ENCODE measurements around the gene CHST11.

Gene CHST11

DNA sequence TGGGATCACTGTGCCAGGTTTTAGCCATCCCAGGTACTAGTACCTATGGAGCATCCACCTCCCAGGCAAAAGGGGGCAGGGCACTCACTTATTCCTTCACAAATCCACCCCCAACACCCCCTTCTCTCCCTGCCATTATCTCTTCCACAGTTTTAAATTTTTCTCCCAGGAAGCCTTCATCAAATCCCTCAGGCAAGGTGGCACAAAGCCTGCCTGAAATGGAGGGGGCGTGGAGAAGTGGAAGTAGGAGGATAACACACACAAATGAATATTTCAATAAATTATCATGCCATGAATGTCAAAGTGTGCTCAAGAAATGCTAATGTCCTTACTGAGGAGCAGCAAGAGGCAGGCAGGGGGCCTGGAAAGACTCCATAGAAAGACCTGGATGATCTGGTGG lies 4.7 kb upstream of the CHST11 start:
- no peaks in the 10 kb centered on the region for H3K36me3 ChIP-seq (ENCODE audit: insufficient read depth, low read length)
- no peak overlapping the region for H3K27ac ChIP-seq
- peak; percentile 16 for DNase-seq (ENCODE audit: low read depth, low spot score)
- no peaks in the 10 kb centered on the region for H3K9me3 ChIP-seq (ENCODE audit: low read depth, low read length)
- H3K9ac ChIP-seq (ENCODE audit: insufficient read length) = no peak overlapping the region
- TF ChIP-seq FOXP2 (optimal IDR thresholded peaks at IDR 0.05; ENCODE audit: control extremely low read depth, extremely low read length, insufficient read depth) = no peak
- no peak overlapping the region for H3K4me3 ChIP-seq

DNA sequence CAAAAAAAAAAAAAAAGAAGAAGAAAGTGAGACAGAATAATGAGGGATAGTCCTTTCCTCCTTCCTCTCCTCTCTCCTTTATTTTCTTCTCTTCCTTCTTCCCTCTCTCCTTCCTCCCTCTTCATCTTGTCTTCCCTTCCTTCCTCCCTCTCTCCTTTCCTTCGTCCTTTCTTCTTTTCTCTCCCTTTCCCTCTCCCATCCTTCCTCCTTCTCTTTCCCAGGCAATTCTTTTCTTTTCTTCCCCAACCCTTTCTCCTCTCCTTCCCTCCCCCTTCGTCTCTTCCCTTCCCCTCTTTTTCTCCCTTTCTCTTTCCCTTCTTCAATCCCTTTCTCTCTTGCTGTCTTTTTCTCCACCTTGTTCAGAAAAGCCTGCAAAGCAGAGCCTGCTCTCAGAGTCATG lies 3.6 kb upstream of the CHST11 start:
- no peak overlapping the region for H3K27ac ChIP-seq

DNA sequence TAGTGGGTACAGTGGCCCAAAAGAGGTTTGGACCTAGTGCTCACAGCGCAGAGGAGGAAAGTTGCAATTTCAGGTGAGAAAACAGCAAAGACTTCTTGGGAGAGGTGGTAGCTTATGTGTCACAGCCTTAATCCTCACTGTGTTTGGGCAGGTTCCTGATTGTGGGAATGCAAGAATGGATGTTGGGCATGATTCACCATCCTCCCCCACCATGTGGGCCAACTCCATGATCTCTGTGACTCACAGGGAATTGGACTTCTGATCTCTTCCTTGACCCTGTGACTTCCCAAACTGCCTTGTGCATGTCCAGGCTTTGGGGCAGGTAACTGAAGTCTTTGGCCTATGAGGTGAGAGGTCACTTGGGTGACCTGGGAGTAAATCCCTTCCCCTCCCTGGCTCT lies 1.8 kb upstream of the CHST11 start:
- Histone ChIP-seq H3K4me3 (no peak overlapping the region), H3K9ac (ENCODE audit: insufficient read length) (no peak overlapping the region), H3K27ac (no peak overlapping the region), H3K9me3 (ENCODE audit: low read depth, low read length) (no peaks in the 10 kb centered on the region), H3K36me3 (ENCODE audit: insufficient read depth, low read length) (no peaks in the 10 kb centered on the region)
- TF ChIP-seq POLR2AphosphoS5 (IDR thresholded peaks at IDR 0.05; ENCODE audit: borderline replicate concordance, low read depth, low read length) (no peak), EZH2 (IDR thresholded peaks at IDR 0.05) (no peak), FOXP2 (optimal IDR thresholded peaks at IDR 0.05; ENCODE audit: control extremely low read depth, extremely low read length, insufficient read depth) (no peak)
- no peak for DNase-seq (ENCODE audit: low read depth, low spot score)

More for the DNA sequence above, 3.6 kb upstream of the CHST11 start:
- Histone ChIP-seq H3K9ac (ENCODE audit: insufficient read length) (no peak overlapping the region), H3K9me3 (ENCODE audit: low read depth, low read length) (no peaks in the 10 kb centered on the region), H3K36me3 (ENCODE audit: insufficient read depth, low read length) (no peaks in the 10 kb centered on the region), H3K4me3 (no peak overlapping the region)
- no peak for DNase-seq (ENCODE audit: low read depth, low spot score)
- TF ChIP-seq FOXP2 (optimal IDR thresholded peaks at IDR 0.05; ENCODE audit: control extremely low read depth, extremely low read length, insufficient read depth) = no peak
- no peak for TF ChIP-seq POLR2AphosphoS5 (IDR thresholded peaks at IDR 0.05; ENCODE audit: borderline replicate concordance, low read depth, low read length)
- TF ChIP-seq EZH2 (IDR thresholded peaks at IDR 0.05) = no peak

DNA sequence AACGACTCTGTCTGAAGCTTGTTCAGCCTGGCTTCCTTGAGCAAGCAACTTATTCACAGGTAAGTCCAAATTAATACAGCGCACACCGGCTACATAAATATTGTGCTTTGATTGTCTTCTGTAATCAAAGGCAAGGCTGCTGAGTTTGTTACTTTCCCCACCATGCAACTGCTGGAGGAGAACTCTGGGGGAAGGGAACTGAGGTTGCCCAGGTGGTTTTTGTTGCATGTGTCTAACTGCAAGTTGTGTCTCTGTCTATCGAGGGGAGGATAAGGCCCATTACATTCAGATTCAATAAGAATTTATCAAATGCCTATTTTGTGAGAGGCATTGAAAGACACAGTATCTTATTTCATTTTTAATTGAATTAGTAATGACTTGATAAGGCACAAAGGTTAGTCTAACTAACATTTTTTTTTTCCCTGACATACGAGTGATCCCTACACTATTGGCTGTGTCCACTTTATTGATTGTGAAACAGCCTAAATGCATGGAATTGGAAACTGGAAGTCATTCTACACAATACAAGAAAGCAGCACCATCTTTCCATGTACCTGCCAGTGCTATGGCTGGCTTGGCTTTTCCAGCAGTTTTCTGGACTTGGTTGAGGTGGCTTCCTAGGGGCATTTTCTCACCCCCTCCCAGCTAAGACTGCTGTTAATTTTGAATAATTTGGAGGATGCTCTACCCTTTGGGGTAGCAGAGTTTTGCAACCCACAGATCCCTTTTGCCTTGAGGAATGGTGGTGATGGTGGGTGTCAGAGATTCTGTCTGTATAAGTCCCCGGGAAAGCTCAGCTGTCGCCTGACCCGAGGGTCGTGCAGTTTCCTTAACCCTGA lies 951 bp upstream of the CHST11 start:
- Histone ChIP-seq H3K9me3 (ENCODE audit: low read depth, low read length) (no peaks in the 10 kb centered on the region), H3K4me3 (peak overlapping the region; percentile 98), H3K9ac (ENCODE audit: insufficient read length) (no peak overlapping the region), H3K36me3 (ENCODE audit: insufficient read depth, low read length) (no peaks in the 10 kb centered on the region), H3K27ac (no peak overlapping the region)
- DNase-seq (ENCODE audit: low read depth, low spot score) = no peak
- TF ChIP-seq EZH2 (IDR thresholded peaks at IDR 0.05) (no peak), POLR2AphosphoS5 (IDR thresholded peaks at IDR 0.05; ENCODE audit: borderline replicate concordance, low read depth, low read length) (no peak), FOXP2 (optimal IDR thresholded peaks at IDR 0.05; ENCODE audit: control extremely low read depth, extremely low read length, insufficient read depth) (no peak)

DNA sequence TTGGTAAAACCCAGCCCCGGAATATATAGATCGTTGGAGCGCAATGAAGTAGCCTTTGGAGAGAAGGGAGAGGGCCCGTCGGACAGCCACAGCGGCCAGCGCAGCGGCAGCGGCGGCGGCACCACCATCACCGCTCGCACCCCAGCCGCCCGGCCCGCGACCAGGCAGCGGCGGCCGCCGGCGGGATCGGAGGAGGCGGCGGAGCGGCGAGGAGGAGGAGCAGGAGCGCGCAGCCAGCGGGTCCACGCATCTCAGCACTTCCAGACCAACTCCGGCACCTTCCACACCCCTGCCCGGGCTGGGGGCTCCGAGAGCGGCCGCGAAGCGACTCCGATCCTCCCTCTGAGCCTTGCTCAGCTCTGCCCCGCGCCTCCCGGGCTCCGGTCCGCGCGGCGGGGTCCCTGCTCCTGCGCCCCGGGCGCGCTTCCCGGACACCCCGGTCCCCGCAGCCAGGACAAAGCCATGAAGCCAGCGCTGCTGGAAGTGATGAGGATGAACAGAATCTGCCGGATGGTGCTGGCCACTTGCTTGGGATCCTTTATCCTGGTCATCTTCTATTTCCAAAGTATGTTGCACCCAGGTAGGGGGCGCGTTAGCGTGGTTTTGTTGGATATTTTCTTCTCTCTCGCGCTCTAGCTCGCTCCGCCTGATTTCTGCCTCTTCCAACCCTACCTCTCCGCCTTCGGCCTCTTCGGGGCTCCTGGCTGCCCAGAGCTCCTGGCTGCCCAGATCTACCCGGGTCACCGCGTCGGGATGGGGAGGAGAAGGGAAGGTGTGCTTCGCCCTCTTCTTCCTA lies 400 bp downstream of the CHST11 start:
- Histone ChIP-seq H3K9ac (ENCODE audit: insufficient read length) (peak overlapping the region; percentile 71), H3K4me3 (peak overlapping the region; percentile 98), H3K9me3 (ENCODE audit: low read depth, low read length) (no peaks in the 10 kb centered on the region), H3K27ac (no peak overlapping the region), H3K36me3 (ENCODE audit: insufficient read depth, low read length) (no peaks in the 10 kb centered on the region)
- no peak for TF ChIP-seq EZH2 (IDR thresholded peaks at IDR 0.05)
- DNase-seq (ENCODE audit: low read depth, low spot score) = no peak

DNA sequence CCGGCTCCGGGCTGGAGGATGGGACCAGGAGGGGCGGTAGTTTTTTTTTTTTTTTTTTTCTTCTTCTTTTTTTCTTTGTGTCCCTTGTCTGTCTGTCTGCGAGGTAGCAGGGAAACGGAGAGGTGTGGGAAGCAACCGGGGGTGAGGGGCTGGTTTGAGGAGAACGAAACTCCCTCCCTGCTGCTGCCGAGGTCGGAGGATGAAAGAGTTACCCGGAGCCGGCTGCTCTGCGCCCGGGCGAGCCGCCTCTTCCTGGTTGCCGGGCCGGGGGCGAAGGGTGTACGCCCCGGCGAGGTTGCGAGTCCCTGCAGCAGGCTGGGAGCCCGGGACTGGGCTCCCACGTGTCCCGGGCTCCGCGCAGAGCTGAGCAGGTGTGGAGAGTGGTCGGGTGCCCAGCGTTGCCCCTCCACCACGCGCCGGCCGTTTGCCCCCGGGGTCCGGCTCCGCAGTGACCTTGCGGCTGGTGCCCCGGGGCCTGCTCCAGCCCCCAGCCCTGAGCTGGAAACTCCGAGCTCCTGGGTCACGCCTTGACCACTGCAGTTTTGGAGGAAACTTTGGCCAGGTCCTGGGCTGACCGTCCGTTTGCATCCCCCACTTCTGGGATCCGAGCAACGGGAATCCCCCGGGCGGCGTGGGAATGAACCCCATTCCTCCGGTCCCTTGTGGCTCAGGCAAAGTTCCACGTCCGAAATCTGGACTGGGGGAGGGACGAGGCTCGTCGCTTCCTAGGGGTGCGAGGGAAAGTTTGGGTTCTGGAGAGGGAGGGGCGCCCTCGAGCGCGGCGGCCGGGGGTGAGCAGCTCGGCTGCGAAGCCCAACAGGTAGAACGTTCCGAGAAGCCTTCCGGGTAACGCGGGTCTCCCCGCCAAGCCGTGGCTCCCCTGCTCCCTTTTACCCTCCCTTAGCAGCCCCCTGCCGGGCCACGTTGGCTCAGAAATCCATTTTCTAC lies 1.3 kb downstream of the CHST11 start:
- Histone ChIP-seq H3K9me3 (ENCODE audit: low read depth, low read length) (no peaks in the 10 kb centered on the region), H3K36me3 (ENCODE audit: insufficient read depth, low read length) (no peaks in the 10 kb centered on the region), H3K27ac (no peak overlapping the region), H3K4me3 (peak overlapping the region; percentile 98), H3K9ac (ENCODE audit: insufficient read length) (peak overlapping the region; percentile 71)
- TF ChIP-seq POLR2AphosphoS5 (IDR thresholded peaks at IDR 0.05; ENCODE audit: borderline replicate concordance, low read depth, low read length) = no peak
- no peak for TF ChIP-seq FOXP2 (optimal IDR thresholded peaks at IDR 0.05; ENCODE audit: control extremely low read depth, extremely low read length, insufficient read depth)
- no peak for TF ChIP-seq EZH2 (IDR thresholded peaks at IDR 0.05)
- DNase-seq (ENCODE audit: low read depth, low spot score) = no peak

DNA sequence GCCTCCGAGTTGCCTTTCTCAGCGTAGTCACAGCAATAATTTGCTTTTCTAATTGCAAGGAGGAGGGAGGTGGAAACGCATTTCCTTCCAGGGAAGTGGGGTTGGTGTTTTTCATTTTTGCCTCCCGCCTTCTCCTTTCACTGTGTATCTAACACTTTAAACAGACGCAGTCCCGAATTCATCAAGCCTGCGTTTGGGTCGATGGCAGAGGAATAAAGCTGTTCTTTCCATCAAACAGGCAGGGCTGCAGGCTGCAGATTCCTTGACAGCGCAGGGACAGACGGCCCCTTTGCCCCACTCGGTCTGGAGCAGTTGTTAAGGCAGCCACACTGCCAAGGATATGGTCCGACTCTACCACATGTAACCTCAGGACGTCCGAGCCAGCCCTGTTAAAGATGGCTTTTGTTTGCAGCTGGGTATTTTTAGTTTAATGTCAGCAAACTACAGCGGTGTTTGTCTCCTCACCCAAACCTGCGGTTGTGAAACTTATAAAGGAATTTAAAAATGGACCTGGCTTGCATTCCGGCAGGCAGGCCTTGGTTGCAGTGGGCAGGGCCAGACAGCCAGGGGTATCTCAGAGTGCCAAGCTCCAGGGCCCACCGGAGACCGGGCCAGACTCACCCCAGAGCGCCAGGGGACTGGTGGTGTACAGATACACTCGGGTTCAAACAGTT lies 2.1 kb downstream of the CHST11 start:
- H3K27ac ChIP-seq = no peak overlapping the region
- H3K9me3 ChIP-seq (ENCODE audit: low read depth, low read length) = no peaks in the 10 kb centered on the region
- peak overlapping the region; percentile 98 for H3K4me3 ChIP-seq
- DNase-seq (ENCODE audit: low read depth, low spot score) = no peak
- no peaks in the 10 kb centered on the region for H3K36me3 ChIP-seq (ENCODE audit: insufficient read depth, low read length)
- TF ChIP-seq EZH2 (IDR thresholded peaks at IDR 0.05) (no peak), POLR2AphosphoS5 (IDR thresholded peaks at IDR 0.05; ENCODE audit: borderline replicate concordance, low read depth, low read length) (no peak), FOXP2 (optimal IDR thresholded peaks at IDR 0.05; ENCODE audit: control extremely low read depth, extremely low read length, insufficient read depth) (no peak)
- H3K9ac ChIP-seq (ENCODE audit: insufficient read length) = peak overlapping the region; percentile 71
